HEK293 (cell line): ENCODE results near the gene APOH.

Experiments
- BCL11A ChIP-seq: fragments of 450-650 bp; formaldehyde crosslinking; IDR thresholded peaks from 2 replicates; pipeline ENCODE4 v1.5.1; 2016; ENCODE audit warnings: low read depth, missing biosample characterization, missing genetic modification characterization
- BCL6B ChIP-seq: fragments of 450-650 bp; formaldehyde crosslinking; IDR thresholded peaks from 2 replicates; pipeline ENCODE4 v1.5.1; 2017; ENCODE audit warnings: missing biosample characterization, missing genetic modification characterization
- CTCF ChIP-seq: fragments of 450-650 bp; formaldehyde crosslinking; IDR thresholded peaks from 2 replicates; pipeline ENCODE4 v1.5.1; 2016; ENCODE audit warnings: missing biosample characterization, missing genetic modification characterization
- FEZF1 ChIP-seq: fragments of 450-650 bp; formaldehyde crosslinking; IDR thresholded peaks from 2 replicates; pipeline ENCODE4 v1.5.1; 2016; ENCODE audit warnings: missing biosample characterization, missing genetic modification characterization
- KLF16 ChIP-seq: fragments of 450-650 bp; formaldehyde crosslinking; IDR thresholded peaks from 2 replicates; pipeline ENCODE4 v1.5.1; 2017; ENCODE audit warnings: missing biosample characterization, missing genetic modification characterization
- MEIS1 ChIP-seq: sonication (generic); formaldehyde crosslinking; IDR thresholded peaks from 2 replicates; pipeline ENCODE4 v1.8.1; 2022; ENCODE audit warnings: missing genetic modification reagents, mild to moderate bottlenecking, borderline replicate concordance
- ZFP3 ChIP-seq: fragments of 450-650 bp; formaldehyde crosslinking; IDR thresholded peaks from 2 replicates; pipeline ENCODE4 v1.5.1; 2016; ENCODE audit warnings: low read depth, missing biosample characterization, missing genetic modification characterization
- ZNF274 ChIP-seq, 2 experiments: fragments of 200-500 bp in 1 of 2; fragments of 450-650 bp in 1 of 2; sonication (Bioruptor generic) in 1 of 2; formaldehyde crosslinking in 1 of 2; IDR thresholded peaks; 2 replicates each; pipeline versions ENCODE4 v1.5.1 to v1.6.1; 2014 to 2016; ENCODE audit warnings: borderline replicate concordance in 1 of 2, inconsistent platforms in 1 of 2, low read length in 1 of 2, missing biosample characterization in 1 of 2, missing genetic modification characterization in 1 of 2
- ZNF354C ChIP-seq: fragments of 450-650 bp; formaldehyde crosslinking; IDR thresholded peaks from 2 replicates; pipeline ENCODE4 v1.5.1; 2016; ENCODE audit warnings: missing biosample characterization, missing genetic modification characterization, low read depth, borderline replicate concordance
- ZNF37A ChIP-seq: fragments of 450-650 bp; IDR thresholded peaks from 2 replicates; pipeline ENCODE4 v1.5.1; 2018; ENCODE audit warnings: missing biosample characterization, missing genetic modification characterization
- ZNF518A ChIP-seq: fragments of 450-650 bp; formaldehyde crosslinking; conservative IDR thresholded peaks from 2 replicates; pipeline ENCODE4 v1.5.1; 2016; ENCODE audit warnings: low read depth, missing biosample characterization, missing genetic modification characterization
- ZNF768 ChIP-seq: fragments of 450-650 bp; formaldehyde crosslinking; IDR thresholded peaks from 2 replicates; pipeline ENCODE4 v1.5.1; 2018; ENCODE audit warnings: missing biosample characterization, mild to moderate bottlenecking, missing genetic modification characterization
- ZNF776 ChIP-seq: fragments of 450-650 bp; formaldehyde crosslinking; IDR thresholded peaks from 2 replicates; pipeline ENCODE4 v1.5.0; 2017; ENCODE audit warnings: missing biosample characterization, missing genetic modification characterization, borderline replicate concordance
- ZNF785 ChIP-seq: fragments of 450-650 bp; formaldehyde crosslinking; IDR thresholded peaks from 2 replicates; pipeline ENCODE4 v1.5.1; 2016; ENCODE audit warnings: missing biosample characterization, missing genetic modification characterization

GRCh38 chr17:66264696-66265095, 35.5 kb upstream of the APOH start:
- no peak for TF ChIP-seq ZNF776 (tag by site-specific recombination)
- no peak for TF ChIP-seq KLF16 (tag by site-specific recombination)
- no peak for TF ChIP-seq CTCF (tag by site-specific recombination)
- TF ChIP-seq BCL6B (tag by site-specific recombination) = no peak
- TF ChIP-seq FEZF1 (tag by site-specific recombination) = no peak
- no peak for TF ChIP-seq ZNF274 (IDR thresholded peaks at IDR 0.05; ENCODE audit: low read length)
- TF ChIP-seq ZNF274 (tag by site-specific recombination; IDR thresholded peaks at IDR 0.05; ENCODE audit: borderline replicate concordance) = no peak
- no peak for TF ChIP-seq ZNF518A (tag by site-specific recombination)
- no peak for TF ChIP-seq ZNF37A (tag by site-specific recombination)
- TF ChIP-seq ZNF768 (tag by site-specific recombination) = no peak
- no peak for TF ChIP-seq BCL11A (tag by site-specific recombination)
- no peak for TF ChIP-seq ZNF354C (tag by site-specific recombination)
- TF ChIP-seq ZNF785 = no peak
- TF ChIP-seq ZFP3 (tag by site-specific recombination) = no peak
- no peak for TF ChIP-seq MEIS1 (CRISPR knock-in tag)
